HS-27A (cell line): ENCODE measurements around the gene C14orf180.

Experiments used
- DNase-seq: peaks from one replicate; pipeline ENCODE4 v3.0.0-alpha.2; 2012; ENCODE audit warnings: low read depth, missing footprints

C14orf180 gene

DNA sequence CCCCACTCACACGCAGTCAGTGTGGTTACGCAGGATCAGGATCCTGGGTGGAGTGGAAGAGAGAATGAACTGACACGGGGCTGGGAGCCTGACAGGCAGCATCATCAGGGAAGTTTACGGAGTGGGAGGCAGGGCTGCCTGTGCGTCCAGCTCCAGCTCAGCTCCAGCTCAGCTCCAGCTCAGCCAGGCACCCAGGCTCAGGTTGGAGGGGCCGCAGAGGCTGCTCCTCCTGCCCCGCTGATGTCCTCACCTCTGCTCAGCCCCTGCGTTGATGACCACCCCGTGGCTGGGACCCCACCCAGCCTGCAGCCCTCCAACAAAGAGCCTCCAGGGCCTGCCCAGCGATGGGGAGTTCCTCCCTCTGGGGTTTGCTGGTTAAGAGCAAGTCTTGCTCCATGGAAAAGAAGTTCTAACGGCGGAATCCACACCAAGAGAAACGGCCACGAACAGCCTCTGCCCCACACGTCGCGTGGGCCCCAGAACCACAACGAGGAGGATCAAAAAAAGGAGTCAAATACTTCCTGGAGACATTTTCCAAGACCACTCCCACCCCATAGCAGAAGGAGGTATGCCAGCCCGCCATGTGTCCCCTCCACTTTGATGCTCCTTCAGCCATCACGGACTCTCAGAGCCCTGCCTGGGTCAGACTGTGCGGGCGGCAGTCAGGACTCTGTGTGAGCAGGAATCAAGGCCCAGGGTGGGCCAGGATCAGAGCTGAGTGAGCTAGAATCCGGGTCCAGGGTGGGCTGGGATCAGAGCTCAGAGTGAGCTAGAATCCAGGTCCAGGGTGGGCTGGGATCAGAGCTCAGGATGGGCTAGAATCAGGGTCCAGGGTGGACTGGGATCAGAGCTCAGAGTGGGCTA lies 17.7 kb upstream of the C14orf180 start:
- DNase-seq: no peak

DNA sequence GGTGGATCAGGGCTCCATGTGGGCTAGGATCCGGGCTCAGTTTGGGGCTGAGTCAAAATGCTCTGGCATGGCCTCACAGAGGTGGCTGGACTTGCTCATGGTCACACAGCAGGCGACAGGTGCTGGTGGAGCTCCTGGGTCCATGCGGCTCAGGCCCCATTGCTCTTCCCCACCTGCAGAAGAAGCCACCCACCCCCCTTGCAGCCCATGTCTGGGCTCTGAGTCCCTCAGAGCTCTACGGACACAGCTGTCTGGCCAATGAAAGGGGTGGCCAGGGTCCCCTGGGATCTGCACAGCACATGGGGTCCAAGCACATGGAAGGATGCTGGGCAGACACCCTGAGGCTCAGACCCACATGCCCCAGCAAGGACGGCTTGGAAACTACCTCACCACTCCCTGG lies 17.0 kb upstream of the C14orf180 start:
- DNase-seq: no peak

DNA sequence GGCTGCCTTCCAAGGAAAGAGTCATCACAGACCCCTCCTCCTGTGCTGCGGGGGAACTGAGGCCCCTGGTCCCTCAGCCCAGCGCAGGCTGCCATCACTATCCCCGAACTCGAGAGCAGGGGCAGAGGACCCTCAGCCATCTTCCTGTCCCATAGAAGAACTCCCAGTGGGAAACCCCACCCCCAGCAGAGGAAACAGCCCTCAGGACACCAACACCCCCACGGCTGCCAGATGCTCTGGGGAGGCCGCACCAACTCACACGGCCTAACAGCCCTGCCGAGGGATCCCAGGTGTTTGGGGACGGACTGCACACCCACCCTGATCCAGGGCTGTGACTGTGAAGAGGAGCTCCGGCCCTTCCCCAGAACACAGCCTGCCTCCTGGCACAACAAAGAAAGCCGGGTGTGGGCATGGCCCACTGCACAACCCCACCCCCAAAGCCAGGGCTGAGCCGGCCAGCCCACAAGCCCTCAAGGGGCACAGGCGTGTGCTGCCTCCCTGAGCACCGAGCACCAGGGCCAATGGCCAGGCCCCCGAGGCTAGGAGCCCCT lies 16.3 kb upstream of the C14orf180 start:
- DNase-seq: no peak

DNA sequence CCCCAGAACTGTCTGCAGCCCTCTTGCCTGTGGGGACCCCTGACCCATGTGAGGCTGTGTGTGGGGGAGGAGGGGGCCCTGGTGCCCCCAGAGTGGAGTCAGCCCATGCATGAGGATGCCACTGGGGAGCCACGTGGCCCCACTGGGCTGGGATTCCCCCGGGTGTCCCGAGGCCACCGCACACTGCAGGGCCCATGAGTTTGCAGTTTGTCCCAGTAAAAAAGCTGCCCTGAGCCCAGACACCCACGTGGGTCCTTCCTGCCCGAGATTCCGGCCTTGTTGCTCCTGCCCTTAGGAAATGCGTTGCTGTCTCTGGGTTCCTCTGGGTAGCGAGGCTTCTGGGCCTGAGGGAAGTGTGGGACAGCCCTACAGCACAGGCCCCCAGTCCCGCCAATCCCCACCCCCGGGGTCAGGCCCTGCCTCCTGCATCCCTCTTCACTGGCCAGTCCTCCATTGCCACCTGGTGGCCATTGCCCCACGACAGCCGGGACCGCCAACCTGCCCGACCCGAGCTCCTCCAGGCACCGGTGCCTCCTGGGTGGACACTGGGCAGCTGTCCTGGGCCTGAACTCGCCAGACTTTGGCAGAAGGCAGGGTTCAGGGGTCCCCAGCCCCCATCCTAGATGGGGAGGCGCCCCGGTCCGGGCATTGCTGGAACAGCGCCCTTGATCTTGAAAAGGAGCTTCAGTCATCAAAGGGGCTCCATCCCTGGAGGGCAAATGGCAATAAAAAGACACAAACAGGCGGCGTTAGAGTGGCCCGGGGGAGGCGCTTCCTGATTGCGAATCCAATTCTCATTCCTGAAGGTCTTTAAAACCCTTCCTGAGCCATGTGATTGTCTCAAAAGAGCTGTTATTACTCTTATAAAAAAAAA lies 15.6 kb upstream of the C14orf180 start:
- no peak for DNase-seq

DNA sequence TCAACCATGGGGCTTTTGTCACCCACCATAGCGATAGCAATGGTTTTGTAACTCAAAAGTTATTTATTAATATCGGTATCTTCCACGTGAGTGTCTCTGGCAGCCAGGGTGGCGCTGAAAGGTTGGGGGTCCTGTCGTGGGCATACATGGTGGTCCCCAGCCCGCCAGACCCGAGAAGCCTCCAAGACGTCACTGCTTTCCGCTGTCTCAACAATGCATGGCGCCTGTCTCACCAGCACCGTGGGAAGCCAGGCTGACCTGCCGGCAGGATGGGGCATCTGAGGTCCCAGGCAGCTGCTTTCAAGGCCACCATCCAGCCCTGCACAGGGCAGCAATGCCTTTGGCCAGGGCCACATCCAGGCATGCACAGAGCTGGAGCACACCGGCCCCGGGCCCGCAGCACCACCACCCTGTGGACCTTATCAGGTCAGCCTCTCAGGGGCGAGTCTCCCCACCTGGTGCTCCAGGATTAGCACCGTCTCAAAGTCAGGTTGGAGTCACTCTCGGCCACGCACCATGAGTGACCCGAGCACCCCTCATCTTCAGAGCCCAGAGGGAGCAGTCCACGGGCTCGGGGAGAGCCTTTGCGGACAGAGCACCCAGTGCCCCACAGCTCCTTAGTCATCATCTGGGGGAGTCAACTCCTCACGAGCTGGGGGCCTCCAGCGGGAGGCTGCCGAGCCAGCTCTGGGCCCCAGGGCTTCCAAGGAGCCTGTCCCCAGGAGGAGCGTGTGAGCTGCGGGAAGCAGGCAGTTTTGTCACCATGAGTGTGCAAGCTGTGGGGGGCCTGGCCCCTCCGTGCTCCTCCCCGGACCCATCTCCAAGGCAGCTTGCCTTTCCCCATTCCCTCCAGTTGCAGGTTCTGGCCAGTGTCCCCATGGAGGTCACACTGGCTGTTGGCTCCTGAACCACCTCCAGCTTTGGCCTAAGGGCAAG lies 14.6 kb upstream of the C14orf180 start:
- no peak for DNase-seq

DNA sequence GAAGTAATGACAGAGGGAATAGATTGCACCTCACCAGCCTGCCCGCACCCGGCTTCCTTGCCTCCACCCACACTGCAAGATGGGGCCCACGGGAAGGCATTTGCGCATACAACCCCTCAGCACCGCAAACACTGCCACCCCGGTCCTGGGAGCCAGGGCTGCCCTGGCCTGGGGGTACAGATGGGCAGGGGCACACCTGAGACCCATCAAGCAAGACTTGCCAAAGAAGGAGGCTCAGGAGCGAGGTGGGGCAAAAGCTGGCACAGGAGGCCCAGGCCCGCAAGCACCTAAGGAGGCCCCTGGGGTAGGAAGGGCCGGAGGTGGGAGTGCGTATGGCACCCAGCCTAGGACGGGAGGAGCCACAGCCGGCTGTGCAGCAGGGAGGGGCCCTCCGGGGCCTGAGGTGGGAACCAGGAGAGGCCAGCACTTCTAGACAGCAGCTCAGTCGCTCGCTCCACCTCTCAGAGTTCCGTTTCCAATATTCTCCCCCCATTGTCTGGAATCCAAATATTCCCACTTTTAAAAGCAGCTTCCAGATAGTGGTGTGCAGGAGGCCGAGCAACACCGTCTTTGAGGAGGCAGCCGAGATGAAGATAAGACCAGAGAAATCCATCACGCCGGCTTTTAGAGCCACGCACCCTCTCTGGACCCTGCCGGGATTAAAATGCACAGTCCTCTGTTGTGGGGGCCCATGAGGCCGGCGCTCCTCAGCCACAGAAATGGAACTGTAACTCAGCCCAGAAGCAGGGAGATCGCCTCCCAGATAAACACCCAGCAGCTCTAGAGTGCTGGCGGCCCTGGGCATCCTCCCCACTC lies 12.2 kb upstream of the C14orf180 start:
- DNase-seq: no peak

DNA sequence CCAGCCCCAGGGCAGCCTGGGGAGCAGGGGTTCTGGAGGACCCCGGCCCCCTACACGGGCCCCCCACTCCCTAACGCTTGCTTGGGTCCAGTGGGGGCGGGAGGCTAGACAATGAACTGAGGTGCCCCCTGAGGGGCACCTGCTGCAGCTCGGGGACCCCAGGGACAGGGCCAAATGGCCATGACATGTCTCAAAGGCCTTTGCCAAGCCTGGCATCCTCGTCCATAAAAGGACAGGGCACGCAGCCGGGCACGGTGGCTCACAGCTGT lies 11.7 kb upstream of the C14orf180 start:
- no peak for DNase-seq

DNA sequence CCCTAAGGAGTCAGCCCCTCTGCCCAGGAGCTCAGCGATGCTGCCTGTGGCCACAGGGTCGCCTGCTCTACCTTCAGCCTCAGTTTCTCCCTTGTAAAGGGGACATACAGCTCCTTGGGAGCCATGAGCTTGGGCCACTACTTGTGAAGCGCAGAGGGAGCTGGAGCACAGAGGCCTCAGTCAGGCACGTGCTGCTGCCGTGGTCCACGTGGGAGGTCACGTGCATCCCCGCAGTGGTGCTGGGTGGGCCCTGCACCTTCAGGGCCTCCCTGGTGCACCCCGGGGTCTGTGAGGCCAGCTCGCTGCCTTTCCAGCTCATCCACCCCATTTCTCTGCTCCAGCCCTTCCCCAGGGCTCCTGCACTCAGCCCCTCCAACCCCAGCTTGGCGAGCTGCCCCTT lies 10.9 kb upstream of the C14orf180 start:
- DNase-seq: no peak

DNA sequence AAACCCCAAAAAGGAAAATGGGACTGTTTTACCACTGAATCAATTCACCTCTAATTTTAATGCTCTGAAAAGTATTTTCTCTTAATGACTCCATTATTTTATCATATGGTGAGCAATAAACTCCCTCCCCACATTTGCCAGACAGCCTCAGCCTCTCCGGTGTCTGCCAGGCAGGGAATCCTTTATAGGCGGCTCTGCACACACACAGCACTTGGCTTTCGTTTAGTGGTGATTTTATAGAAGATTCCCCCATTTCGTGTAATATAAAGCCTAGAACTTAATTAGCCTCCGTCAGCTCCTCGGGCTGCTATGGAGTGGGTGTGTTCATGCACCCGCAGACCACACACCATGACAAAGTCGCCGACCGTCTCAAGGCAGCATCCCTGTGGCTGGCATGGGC lies 10.1 kb upstream of the C14orf180 start:
- DNase-seq: no peak

DNA sequence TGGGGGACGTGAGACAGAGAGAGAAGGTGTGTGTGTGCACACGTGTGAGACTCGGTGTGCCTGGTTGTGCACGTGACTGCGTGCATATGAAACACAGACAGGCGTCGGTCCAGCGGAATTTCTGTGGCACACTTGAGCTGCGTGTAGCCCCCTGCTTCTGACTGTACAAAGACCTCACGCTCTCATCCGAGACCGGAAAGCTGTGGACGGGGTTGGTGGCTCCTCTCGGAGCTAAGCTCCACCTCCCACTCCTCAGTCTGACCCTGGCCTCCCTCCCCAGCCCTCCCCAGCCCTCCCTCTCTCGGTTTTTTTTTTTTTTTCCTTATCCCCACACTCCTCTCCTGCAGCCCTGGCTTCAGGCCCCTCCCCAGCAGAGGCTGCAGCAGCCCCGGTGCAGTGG lies 8.3 kb upstream of the C14orf180 start:
- no peak for DNase-seq

DNA sequence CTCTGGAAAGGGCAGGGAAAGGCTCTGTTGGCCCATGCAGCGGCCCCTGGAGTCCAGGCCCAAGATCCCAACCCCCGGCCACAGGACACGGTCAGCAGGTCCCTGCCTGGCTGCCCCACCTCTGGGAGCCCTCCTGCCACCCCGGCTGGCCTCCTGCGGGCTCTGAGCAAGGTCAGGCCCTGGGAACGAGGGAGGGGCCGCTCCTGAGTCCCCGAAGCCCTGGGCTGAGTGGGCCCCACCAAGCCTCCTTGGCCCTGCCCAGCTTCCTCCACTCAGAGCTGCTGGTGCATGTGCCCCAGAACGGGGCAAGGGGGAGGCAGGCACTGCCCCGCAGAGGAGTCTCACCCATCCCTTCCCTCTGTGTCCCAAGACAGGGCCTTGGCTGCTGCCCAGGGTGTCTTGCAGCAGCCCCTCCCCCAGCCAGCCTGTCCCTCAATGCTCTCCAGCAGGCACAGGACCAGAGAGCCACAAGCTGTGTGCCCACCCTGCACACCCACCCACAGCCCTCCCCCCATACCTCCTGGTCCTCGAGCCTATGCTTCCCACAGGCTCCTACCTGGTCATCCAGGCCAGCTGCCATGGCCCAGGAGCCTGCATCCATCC lies 7.4 kb upstream of the C14orf180 start:
- no peak for DNase-seq

DNA sequence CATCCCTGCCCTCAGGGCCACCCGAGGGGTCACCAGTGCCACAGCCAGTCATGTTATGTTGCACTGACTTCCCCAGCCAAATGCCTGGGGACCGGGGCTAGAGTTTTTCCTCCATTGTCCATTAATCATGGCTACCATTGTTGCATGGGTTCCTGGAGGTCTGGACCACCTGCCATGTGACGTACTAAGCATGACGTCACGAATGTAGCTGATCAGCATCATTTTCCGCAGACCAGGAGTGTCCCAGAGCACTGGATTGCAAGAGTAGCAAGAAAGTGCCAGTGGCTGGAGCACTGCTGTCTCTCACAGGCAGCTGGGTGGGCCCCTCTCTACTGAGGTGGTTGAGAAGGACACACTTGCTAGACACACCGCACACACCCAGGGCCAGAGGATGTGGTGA lies 6.9 kb upstream of the C14orf180 start:
- DNase-seq: no peak

DNA sequence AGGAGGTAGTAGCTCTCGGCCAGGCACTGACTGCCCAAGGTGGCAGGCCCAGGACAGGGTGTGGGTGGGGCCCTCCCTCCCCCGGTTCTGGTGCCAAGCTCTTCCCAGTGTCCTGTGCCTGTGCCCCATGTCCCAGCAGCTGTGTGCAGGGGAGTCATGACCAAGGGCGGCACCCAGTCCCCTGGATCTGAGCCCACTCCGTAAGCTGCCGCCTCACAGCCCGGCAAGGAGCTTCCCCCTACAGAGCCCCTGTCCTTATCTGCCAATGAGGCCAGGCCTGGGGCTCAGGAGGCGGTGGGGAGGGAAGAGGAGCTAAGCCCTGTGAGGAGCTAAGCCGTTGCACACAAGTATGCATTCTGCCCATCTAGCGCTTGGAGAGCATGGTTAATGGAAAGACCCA lies 5.6 kb upstream of the C14orf180 start:
- no peak for DNase-seq

DNA sequence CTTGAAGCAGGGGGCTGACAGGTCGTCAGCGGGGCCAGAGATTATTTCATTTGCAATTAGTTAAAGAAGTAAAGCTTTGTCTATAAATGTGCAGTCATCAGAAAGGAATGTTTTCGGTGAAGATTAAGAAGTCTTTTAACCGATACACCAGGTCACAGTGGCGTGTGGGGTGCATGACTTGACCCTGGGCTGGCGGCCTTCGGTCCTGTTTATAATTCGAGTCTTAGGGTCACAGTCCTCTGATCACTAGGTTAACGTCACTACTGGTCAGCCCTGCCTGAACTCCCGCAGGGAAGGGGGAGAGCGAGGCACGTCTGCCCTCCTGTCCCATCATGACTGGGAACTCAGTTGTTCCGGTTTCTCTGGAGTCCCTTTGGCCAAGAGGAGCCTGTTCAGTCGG lies 5.0 kb upstream of the C14orf180 start:
- no peak for DNase-seq

DNA sequence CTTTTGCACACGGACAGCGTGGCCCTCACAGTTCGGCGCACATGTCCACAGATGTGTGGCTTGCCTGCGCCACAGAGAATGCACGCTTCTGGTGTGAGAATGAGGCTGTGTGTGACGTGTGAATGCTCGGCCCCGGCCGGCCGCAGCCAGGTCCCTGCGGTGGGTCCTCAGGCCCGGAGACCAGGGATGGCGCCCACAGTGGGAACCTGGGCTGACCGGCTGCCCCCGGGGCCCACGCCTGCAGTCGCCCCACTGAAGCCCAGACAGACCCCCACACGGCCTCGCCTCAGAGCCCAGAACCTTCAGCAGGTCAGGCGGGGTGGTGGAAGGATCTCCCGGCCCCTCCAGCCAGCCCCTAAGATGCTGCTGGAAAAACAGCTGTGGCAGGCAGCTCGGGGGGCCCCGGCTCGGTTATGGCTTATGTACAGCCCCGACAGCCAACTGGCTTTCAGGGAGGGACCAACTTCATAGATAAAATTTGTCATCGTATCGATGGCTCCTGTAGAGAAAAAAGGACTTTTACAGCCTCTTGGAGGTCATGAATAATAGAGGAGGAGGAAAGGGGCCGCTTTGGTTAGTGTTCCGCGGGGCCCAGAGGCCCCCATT lies 4.5 kb upstream of the C14orf180 start:
- no peak for DNase-seq

DNA sequence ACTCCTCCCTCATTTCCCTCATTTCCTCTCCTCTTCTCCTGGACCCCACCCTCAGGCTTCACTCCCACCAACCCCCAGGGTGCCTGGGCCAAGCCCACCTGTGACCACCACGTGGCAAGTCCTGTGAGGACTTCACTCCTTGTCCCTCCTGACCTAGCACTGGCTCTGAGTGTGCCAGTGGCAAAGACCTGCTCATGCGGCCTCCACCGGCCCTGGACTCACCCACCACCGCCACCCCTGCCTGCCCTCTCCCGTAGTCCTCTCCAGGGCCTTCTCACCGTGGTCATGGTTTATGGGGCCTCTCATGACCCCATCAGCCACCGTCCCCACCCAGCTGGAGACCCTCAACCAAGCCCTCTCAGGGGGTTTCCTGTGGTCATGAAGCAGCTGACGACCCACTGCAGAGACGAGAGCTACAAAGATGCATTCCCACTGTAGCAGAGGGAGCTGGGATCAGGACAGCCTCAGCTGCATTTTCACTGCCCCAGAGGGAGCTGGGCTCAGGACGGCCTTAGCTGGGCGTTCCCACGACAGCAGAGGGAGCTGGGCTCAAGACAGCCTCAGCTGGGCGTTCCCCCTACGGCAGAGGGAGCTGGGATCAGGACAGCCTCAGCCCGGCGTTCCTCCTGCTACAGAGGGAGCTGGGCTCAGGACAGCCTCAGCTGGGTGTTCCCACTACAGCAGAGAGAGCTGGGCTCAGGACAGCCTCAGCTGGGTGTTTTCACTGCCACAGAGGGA lies 3.2 kb upstream of the C14orf180 start:
- DNase-seq: no peak

DNA sequence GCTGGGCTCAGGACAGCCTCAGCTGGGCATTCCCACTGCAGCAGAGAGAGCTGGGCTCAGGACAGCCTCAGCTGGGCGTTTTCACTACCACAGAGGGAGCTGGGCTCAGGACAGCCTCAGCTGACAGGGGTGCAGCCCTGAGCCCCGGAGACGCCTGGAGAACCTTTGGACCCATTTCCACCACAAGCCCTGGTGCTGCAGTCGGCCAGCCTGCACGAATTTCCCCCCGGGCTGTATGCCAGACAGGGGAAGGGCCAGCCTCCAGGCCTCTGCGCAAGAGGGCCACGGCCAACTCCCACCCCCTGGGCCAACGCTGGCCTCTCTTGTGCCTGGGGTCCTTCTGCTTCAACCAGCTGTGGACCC lies 2.6 kb upstream of the C14orf180 start:
- DNase-seq: no peak

DNA sequence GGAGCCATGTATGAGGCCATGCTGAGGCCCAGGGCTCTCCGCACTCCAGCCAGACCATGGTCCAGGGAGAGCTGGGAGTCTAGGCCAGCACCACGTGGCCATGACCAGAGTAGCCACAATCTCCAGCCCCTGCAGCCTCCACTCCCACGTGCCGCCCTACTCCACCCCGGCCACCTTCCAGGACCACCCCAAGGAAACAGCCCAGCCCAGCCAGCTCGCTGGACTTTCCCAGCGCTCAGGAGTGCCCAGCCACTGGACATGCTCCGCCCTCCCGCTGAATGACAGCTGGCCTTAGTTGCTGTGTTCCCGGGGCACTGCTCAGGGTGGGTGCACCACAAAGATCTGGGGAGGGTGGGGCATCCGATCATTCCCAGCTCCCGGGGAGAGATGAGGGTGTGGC lies 2.1 kb upstream of the C14orf180 start:
- no peak for DNase-seq

DNA sequence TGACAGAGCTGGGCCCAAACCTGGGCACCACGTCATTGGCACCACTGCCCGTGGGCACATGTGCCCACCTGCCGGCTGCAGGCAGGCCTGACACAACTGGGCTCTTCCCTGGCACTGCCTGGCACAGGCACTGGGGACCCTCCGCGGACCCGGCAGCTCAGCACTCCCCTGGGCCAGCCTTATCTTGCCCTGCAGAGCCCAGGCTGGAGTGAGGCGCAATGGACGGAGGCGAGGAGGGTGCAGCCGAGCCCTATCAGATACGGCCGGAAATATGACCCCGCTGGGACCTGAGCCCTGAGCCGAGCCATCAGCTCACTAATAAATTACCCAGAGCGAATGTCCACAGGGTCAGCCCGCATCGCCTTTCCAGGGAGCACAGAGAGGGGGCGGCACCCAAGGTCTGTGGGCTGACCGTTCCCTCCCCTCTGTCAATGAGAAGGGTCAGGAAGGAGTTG lies 1.7 kb upstream of the C14orf180 start:
- no peak for DNase-seq

DNA sequence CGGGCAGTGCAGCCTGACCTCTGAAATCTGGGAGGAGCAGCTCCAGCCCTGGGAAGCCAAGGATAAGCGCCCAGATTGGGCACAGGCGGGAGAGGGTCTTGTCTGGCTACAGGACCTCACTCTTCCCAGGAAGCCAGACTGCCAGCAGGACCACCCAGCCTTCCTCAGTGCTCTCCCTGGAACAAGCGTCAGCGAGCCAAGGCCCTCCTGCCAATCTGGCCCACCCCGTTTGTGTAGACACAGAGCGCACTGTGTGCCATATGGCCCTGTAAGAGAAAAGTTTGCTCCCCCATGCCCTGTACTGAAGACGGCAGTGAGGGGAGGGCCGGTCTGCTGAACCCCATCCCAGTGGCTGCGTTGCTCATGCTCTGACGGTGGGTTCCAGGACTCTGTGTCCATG lies 1.2 kb upstream of the C14orf180 start:
- DNase-seq: no peak
